DOHH2 (cell line): ENCODE measurements around the gene VPS37B.

Experiments used
- EZH2phosphoT487 ChIP-seq: fragments of 200-600 bp; sonication (generic); IDR thresholded peaks from 2 replicates; pipeline ENCODE4 v1.6.1; 2017; ENCODE audit warnings: borderline replicate concordance, mild to moderate bottlenecking, antibody characterized with exemption, low read length, moderate library complexity, mixed read lengths
- TF ChIP-seq, protein P1 (sequence below): fragments of 200-600 bp; sonication (generic); IDR thresholded peaks from one replicate; pipeline ENCODE4 v1.5.1; 2014; ENCODE audit warnings: antibody characterized with exemption, mild to moderate bottlenecking, low read depth, low read length; ENCODE audit not compliant: poor library complexity, severe bottlenecking

DNA sequence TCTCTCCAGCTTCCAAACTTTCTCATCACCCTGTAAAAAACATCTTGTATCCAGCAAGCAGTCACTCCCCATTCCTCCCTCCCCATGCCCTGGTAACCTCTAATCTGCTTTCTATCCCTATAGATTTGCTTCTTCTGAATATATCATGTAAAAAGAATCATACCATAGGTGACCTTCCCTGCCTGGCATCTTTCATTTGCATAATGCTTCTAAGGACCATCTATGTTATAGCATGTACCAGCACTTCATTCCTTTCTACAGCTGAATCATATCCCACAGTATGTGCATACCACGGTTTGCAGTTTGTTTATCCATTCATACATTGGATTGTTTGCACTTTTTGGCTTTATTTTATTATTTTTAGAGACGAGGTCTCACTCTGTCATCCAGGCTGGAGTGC is 22.9 kb upstream of the VPS37B start:
- TF ChIP-seq, protein P1, sequence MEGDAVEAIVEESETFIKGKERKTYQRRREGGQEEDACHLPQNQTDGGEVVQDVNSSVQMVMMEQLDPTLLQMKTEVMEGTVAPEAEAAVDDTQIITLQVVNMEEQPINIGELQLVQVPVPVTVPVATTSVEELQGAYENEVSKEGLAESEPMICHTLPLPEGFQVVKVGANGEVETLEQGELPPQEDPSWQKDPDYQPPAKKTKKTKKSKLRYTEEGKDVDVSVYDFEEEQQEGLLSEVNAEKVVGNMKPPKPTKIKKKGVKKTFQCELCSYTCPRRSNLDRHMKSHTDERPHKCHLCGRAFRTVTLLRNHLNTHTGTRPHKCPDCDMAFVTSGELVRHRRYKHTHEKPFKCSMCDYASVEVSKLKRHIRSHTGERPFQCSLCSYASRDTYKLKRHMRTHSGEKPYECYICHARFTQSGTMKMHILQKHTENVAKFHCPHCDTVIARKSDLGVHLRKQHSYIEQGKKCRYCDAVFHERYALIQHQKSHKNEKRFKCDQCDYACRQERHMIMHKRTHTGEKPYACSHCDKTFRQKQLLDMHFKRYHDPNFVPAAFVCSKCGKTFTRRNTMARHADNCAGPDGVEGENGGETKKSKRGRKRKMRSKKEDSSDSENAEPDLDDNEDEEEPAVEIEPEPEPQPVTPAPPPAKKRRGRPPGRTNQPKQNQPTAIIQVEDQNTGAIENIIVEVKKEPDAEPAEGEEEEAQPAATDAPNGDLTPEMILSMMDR = no peak
- TF ChIP-seq EZH2phosphoT487 = no peak
